Activated T-helper 17 cell treated with anti-CD3 and anti-CD28 coated beads, Interleukin-2, amount 50 U/mL, for 72 hours (primary cell): ENCODE results near the gene CDH13. TPM values are rescaled to one million over a fixed set of nuclear protein-coding genes. Genes with fewer than 3 reads are reported as not detected.

Source experiments
- ATAC-seq: fragments of 150-1000 bp; cut with Tn5 transposase; replicated peaks from 2 replicates; pipeline ENCODE4 v1.10.0; 2021; ENCODE audit warnings: mild to moderate bottlenecking, moderate library complexity
- H3K27ac Mint-ChIP-seq: one replicate; pipeline ENCODE4 v1.8.0; 2022; ENCODE audit warnings: mixed read lengths
- H3K27me3 Mint-ChIP-seq: one replicate; pipeline ENCODE4 v1.8.0; 2022; ENCODE audit warnings: mixed read lengths
- H3K36me3 Mint-ChIP-seq: one replicate; pipeline ENCODE4 v1.8.0; 2022; ENCODE audit warnings: low read depth, mild to moderate bottlenecking, mixed read lengths
- H3K4me1 Mint-ChIP-seq: one replicate; pipeline ENCODE4 v1.8.0; 2022; ENCODE audit warnings: mixed read lengths
- H3K4me3 Mint-ChIP-seq: one replicate; pipeline ENCODE4 v1.8.0; 2022; ENCODE audit warnings: mild to moderate bottlenecking, mixed read lengths
- H3K9me3 Mint-ChIP-seq: one replicate; pipeline ENCODE4 v1.8.0; 2022; ENCODE audit warnings: mixed read lengths
- total RNA-seq, 2 donors: library from RNA; stranded (reverse); gene quantifications; one replicate each; pipeline ENCODE4 v1.2.3, GENCODE V29; 2022

Gene CDH13
- total RNA-seq, 2 donors from 2014 or later, result not detected

DNA sequence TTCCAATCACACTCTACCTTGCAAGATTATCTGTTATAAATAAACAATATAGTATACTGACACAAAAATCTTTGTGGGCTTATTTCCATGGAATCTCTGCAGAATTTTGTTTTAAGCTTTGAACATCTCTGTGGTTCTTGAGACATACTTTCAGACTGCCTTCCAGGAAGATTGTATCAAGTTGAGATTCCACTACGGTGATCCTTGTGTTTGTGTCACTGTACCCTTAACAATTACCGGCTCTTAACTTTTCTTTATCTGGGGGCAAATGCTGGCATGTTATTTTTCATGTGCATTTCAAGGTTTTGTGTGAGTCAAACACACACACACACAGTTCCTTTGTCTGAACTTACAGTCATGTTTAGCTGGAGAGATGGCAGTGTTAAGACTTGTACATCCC lies 708.3 kb downstream of the CDH13 start:
- Mint-ChIP-seq H3K9me3 (no peaks in the 10 kb centered on the region), H3K27ac (no peak overlapping the region), H3K27me3 (peaks cover 7% of the 10 kb centered on the region), H3K36me3 (no peaks in the 10 kb centered on the region), H3K4me1 (no peaks in the 10 kb centered on the region), H3K4me3 (no peak overlapping the region)
- ATAC-seq, result no peak

DNA sequence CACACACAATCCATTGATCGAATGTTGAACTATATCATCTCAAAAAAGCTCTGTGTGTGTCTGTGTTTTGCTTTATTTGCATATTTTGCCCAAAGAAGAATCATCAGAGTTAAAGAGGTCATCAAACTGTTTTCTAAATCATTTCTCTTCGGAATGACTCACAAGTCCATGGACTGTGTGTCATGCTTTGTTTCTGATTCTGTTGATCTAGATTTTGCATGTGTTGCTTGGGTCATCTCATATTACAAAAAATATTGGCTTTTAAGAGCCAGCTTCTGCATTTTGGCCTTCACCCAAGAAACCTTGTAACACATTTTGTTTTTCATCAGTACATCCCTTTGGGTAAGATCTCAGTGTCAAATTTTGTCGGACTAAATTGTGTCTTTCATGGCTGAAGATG lies 709.8 kb downstream of the CDH13 start:
- Mint-ChIP-seq H3K9me3 (no peaks in the 10 kb centered on the region), H3K4me1 (no peaks in the 10 kb centered on the region), H3K27ac (no peak overlapping the region), H3K27me3 (peaks cover 7% of the 10 kb centered on the region), H3K4me3 (no peak overlapping the region), H3K36me3 (no peaks in the 10 kb centered on the region)
- no peak for ATAC-seq

DNA sequence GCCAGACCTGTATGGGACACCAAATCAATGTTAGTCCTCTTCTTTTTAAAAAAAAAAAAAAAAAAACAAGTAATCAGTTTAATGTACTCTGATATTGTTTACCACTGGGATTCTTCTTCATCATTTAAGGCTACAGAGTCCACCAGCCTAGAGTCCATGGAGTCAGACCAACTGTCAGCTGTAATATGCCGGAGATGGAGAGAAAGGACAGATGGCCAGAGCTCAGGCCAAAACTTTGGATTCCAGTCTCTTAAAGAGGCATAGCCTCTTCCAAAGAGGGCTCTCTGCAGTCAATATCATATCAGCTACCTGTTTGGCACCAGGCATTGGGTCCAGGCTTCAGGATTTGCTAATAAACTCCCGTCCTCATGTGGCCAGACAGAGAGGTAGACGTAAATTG lies 711.4 kb downstream of the CDH13 start:
- Mint-ChIP-seq H3K27me3 (peaks cover 7% of the 10 kb centered on the region), H3K9me3 (no peaks in the 10 kb centered on the region), H3K27ac (no peak overlapping the region), H3K4me1 (no peaks in the 10 kb centered on the region), H3K36me3 (no peaks in the 10 kb centered on the region), H3K4me3 (no peak overlapping the region)
- no peak for ATAC-seq

DNA sequence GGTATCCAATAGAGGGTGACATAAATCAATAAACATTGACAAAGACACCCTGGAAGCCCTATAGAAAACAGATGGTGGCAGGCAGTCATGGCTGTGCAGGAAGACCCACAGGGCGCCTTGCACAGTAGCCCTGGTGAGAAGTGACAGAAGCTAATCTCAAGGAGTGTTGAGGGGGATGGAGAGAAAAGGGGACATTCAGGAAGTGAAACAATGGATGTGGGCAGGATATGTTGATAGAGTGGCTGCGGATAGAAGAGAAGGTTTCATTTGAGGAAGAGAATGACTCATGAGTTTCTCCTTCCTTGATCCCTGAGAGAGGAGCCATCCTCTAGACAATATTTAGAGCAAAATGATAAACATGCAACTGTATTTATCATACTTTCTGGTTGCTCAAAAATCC lies 712.2 kb downstream of the CDH13 start:
- Mint-ChIP-seq H3K4me3 (no peak overlapping the region), H3K27me3 (peaks cover 7% of the 10 kb centered on the region), H3K27ac (no peak overlapping the region), H3K4me1 (no peaks in the 10 kb centered on the region), H3K36me3 (no peaks in the 10 kb centered on the region), H3K9me3 (no peaks in the 10 kb centered on the region)
- ATAC-seq, result no peak

DNA sequence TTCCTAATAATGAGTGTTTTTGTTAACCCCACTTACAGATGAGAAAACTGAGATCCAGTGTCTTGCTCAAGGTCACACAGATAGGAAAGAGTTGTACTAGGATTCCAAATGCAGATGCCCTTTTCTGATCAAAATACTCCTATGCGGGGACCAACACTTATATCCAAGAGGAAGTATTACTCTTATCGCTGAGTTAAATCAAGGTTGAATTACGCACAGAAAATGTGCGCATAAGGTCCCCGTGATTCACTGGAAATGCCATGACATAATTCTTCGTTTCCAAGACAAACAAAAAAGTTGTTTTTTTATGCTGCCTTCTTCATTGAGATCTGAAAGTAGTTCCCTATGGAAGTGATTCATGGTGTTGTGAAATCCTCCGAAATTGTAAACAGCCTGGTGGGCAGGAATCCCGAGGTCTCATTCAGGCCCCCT lies 717.2 kb downstream of the CDH13 start:
- no peak overlapping the region for H3K27ac Mint-ChIP-seq
- peaks cover 9% of the 10 kb centered on the region for H3K27me3 Mint-ChIP-seq
- H3K9me3 Mint-ChIP-seq, result no peaks in the 10 kb centered on the region
- no peaks in the 10 kb centered on the region for H3K36me3 Mint-ChIP-seq
- no peaks in the 10 kb centered on the region for H3K4me1 Mint-ChIP-seq
- H3K4me3 Mint-ChIP-seq, result no peak overlapping the region
- ATAC-seq, result no peak

DNA sequence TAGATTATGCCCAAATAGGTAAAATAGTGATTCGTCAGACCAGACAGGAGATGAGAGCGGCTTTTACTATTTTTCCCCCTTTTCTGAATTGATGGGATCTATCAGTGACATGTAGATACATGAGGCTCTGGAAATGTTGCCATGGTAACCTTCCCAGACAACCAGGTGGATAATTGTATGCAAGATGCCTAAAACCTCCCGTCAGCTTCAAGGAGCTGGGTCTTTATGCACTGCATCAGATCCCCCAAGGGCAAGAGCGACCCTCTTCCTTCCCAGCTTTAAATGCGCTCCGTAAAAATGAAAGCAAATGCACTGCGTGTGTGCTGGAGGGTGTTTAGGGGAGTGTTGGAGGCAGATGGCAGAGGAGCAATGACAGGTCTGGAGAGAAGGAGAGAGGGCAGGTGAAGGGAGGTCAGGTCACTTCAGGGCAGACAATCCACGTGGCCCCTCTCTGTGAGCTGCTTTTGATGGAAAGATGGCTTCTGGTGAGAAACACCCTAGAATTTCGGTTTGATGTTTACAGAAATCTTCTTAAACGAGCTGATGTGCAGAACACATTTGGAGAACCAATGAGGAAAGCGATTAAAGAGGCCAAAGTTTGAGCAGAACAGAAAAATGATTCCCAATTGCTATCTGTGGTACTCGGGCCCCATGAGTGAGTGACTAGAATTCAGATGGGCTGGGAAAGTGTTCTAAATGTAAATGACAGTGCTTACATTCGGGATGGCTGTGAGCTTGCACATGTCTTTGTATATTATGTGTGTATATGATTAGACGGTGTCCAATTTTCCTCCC lies 719.3 kb downstream of the CDH13 start:
- no peak overlapping the region for H3K27ac Mint-ChIP-seq
- H3K9me3 Mint-ChIP-seq, result no peaks in the 10 kb centered on the region
- H3K27me3 Mint-ChIP-seq, result peaks cover 9% of the 10 kb centered on the region
- no peak for ATAC-seq
- H3K4me1 Mint-ChIP-seq, result no peaks in the 10 kb centered on the region
- no peaks in the 10 kb centered on the region for H3K36me3 Mint-ChIP-seq
- no peak overlapping the region for H3K4me3 Mint-ChIP-seq

DNA sequence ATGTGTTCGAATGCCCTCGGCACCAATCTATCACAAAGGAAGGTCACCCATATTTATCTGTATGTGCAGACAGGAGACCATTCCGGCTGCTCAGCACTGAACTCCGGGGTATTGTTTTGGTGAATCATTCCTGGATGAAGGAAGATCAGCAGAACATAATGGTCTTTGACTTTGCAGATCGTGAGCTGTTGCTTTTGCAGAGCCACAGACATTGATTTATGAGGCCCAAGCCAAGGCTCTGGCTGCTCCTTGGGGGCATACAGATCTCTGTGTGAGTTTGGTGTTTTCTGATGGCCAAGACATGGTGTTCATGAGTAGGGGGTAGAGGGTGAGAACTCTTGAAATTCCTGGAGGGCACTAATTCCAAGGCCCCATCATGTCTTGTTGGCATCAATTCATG lies 722.2 kb downstream of the CDH13 start:
- Mint-ChIP-seq H3K36me3 (no peaks in the 10 kb centered on the region), H3K27ac (no peak overlapping the region), H3K4me1 (no peaks in the 10 kb centered on the region), H3K9me3 (no peaks in the 10 kb centered on the region), H3K27me3 (peaks cover 9% of the 10 kb centered on the region), H3K4me3 (no peak overlapping the region)
- no peak for ATAC-seq

DNA sequence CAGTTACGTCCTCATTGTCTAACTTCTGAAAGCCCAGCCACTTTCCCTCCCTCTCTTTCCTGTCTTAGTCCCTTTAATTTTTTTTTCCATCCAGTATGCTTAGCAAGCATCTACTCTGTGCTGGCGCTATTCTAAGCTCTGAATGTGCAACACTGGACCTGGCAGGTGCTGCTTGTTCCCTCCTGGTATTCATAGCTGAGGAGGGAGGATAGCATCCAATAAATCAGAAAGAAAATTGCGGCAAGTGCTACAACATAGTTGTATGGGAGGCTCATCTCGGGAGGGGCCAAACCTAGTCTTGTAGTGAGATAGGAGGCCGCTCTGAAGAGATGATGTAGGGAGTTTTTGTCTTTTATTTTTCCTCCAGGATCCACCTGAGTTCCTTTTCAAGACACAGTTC lies 723.7 kb downstream of the CDH13 start:
- H3K4me3 Mint-ChIP-seq, result no peak overlapping the region
- H3K9me3 Mint-ChIP-seq, result no peaks in the 10 kb centered on the region
- no peaks in the 10 kb centered on the region for H3K4me1 Mint-ChIP-seq
- peaks cover 5% of the 10 kb centered on the region for H3K27me3 Mint-ChIP-seq
- H3K36me3 Mint-ChIP-seq, result no peaks in the 10 kb centered on the region
- H3K27ac Mint-ChIP-seq, result no peak overlapping the region
- no peak for ATAC-seq

DNA sequence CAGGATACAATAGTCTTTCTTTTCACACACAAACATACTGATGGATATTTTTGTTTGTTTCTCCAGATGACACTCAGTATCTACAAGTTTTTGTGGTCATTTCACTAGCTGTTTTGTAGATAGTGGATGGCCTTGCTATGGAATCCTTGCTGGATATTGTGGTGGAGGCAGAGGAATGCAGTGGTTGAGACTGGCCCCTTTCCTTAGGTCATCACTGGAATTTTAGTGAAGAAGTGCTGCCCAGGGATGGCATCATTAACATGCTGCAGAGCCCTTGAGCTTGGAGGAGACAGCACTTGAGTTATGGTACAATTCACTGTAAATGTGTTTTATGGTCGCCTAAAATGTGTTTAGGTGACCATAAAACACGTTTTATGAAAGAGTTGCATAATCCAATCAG lies 725.1 kb downstream of the CDH13 start:
- no peaks in the 10 kb centered on the region for H3K36me3 Mint-ChIP-seq
- no peaks in the 10 kb centered on the region for H3K4me1 Mint-ChIP-seq
- H3K4me3 Mint-ChIP-seq, result no peak overlapping the region
- no peak overlapping the region for H3K27ac Mint-ChIP-seq
- no peaks in the 10 kb centered on the region for H3K9me3 Mint-ChIP-seq
- H3K27me3 Mint-ChIP-seq, result no peaks in the 10 kb centered on the region
- no peak for ATAC-seq

DNA sequence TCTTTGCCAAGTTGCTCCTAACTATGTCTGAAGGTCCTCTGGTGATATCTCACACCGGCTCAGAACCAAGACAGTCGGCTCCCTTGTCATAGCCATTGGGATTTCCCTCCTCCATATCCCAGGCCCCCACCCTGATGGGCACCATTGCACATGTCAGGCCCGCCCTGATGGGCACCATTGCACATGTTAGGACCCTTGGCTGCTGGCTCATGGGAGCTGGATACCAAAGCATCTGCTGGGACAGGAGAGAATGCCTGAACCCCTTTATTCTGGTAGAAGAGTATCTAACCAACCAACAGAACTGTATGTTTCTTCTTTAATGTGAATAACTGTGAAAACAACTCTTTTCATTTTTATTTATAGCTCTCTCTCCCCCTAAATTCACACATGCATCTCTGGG lies 726.5 kb downstream of the CDH13 start:
- no peaks in the 10 kb centered on the region for H3K27me3 Mint-ChIP-seq
- no peak overlapping the region for H3K27ac Mint-ChIP-seq
- no peaks in the 10 kb centered on the region for H3K4me1 Mint-ChIP-seq
- H3K4me3 Mint-ChIP-seq, result no peak overlapping the region
- H3K36me3 Mint-ChIP-seq, result no peaks in the 10 kb centered on the region
- H3K9me3 Mint-ChIP-seq, result no peaks in the 10 kb centered on the region
- ATAC-seq, result no peak

DNA sequence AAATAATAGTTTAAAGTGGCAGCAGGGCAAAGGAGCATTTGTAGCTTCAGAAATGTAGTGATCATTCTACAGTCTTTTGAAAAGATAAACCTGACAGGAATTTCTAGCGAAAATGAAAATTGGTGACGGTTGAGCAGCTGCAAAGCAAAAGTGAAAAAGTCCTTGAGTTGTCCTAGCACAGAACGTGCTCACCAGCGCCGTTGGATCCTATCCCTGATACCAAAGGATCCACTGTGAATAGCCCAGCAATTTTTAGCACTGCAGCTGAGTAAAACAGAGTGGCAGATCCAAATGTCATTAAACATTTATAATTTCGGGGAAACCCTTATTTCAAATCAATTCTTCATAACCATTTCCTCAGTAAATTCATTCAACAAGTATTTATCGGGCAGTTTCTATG lies 727.2 kb downstream of the CDH13 start:
- Mint-ChIP-seq H3K27ac (no peak overlapping the region), H3K4me1 (no peaks in the 10 kb centered on the region), H3K4me3 (no peak overlapping the region), H3K9me3 (no peaks in the 10 kb centered on the region), H3K36me3 (no peaks in the 10 kb centered on the region), H3K27me3 (no peaks in the 10 kb centered on the region)
- ATAC-seq, result no peak

DNA sequence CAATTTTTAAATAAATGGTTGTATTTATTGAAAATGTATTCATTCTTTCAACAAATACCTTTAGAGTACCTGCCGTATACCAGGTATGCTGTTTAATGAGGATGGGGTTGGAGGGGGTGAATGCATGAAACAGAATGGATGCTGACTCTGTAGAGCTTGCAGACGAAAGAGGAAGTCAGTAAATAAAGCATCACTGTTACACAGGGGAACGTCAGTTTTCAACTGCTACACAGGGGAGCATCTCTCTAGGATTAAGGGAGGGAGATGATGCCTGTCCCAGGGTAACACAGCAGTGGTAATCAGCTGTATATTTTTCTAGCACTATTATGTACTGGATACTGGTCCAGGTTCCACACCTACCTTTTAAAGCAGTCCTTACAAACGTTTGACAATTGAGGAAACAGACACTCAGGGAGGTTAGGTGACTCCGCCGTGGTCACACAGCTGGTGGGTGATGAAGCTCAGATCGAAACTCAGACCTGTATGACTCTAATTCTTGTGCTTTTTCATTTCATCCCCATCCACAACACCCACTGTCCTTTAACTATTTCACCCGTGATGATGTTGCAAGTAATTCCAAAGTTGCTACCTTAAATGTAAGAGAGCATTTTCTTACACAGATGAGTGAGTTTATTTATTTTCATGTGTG lies 728.9 kb downstream of the CDH13 start:
- Mint-ChIP-seq H3K4me1 (no peaks in the 10 kb centered on the region), H3K4me3 (no peak overlapping the region), H3K36me3 (no peaks in the 10 kb centered on the region), H3K9me3 (no peaks in the 10 kb centered on the region), H3K27me3 (no peaks in the 10 kb centered on the region), H3K27ac (no peak overlapping the region)
- ATAC-seq, result peak; percentile 71

DNA sequence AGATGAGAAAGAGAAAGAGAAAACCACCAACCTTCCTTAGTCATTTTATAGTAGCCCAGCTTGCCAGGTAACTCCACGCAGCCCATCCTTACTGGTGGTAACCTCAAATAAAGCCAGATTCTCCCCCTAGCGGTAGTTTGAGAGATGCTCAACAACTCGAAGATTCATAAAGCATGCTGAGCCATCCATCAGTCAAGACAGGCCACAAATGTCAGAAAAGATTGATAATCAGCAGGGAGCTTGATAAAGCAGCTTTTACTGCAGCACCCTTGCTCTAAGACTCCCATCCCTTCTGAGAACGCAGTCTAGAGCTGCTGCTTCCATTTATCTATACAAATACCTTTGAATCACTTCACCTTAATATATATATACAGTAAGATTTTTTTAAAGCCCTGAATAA lies 729.5 kb downstream of the CDH13 start:
- peak; percentile 76 for ATAC-seq
- Mint-ChIP-seq H3K36me3 (no peaks in the 10 kb centered on the region), H3K27ac (no peak overlapping the region), H3K4me1 (no peaks in the 10 kb centered on the region), H3K27me3 (no peaks in the 10 kb centered on the region), H3K9me3 (no peaks in the 10 kb centered on the region), H3K4me3 (no peak overlapping the region)

DNA sequence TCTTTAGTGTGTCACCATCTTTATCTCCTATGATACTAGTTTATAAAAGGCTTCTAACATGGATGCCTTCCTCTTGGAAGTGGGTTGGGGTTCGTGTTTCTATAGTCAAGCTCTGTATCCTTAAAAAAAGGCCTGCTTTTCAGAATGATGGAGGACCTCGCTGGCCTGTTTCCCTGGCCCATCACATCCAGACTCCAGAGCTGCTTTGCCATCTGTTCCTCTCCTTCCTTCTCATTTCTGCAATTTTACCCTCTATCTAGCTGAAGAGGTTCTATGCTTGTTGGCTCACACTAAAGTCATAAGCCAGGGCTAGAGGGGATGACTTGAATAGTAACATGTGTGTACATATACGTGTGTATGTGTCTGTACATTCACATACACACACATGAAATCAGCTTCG lies 730.2 kb downstream of the CDH13 start:
- Mint-ChIP-seq H3K4me1 (no peaks in the 10 kb centered on the region), H3K27me3 (no peaks in the 10 kb centered on the region), H3K36me3 (no peaks in the 10 kb centered on the region), H3K9me3 (no peaks in the 10 kb centered on the region), H3K27ac (no peak overlapping the region), H3K4me3 (no peak overlapping the region)
- no peak for ATAC-seq

DNA sequence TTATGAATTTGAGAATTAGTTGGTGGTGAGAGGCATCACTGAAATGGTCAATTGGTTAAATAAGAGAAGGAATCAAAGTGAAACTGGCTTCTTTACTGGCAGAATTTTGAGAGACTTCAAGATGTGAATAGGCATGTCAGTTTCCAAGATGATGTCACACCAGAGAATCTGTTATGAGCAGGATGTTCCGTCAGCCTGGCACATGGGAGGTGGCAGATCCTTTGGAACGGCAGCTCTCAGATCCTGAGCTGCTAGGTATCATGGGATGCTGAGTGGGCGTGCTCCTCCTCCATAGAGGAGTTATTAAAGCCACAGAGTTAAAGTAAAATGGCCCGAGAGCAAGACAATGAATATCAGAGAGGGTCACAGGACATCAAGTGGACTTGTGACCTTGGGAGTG lies 736.8 kb downstream of the CDH13 start:
- Mint-ChIP-seq H3K36me3 (no peaks in the 10 kb centered on the region), H3K4me1 (no peaks in the 10 kb centered on the region), H3K4me3 (no peak overlapping the region), H3K27me3 (peaks cover 11% of the 10 kb centered on the region), H3K9me3 (no peaks in the 10 kb centered on the region), H3K27ac (no peak overlapping the region)
- ATAC-seq, result no peak
